Psoas muscle (tissue), 8 donors: ENCODE results near the gene PTGES3L. TPM values are rescaled to one million over a fixed set of nuclear protein-coding genes. Genes with fewer than 3 reads are reported as not detected.
A peak's percentile ranks its signal among the peaks of the same experiment; 100 is the strongest.
"Not testable (repeated sequence)": the region's sequence is repeated elsewhere in the genome, so short reads cannot be mapped to it uniquely, and the experiment has no call there.

Source experiments
- ATAC-seq, 4 donors: fragments of 200-7000 bp; cut with Tn5 transposase; one replicate each; pipeline ENCODE4 v1.9.1; 2020; ENCODE audit warnings: moderate library complexity in 3 of 4, mild to moderate bottlenecking in 2 of 4
- DNase-seq, 2 donors: peaks; one replicate each; pipeline ENCODE4 v3.0.0-alpha.2; 2020
- H3K27ac ChIP-seq: fragments of 200-600 bp; one replicate; pipeline ENCODE4 v1.8.0; 2022
- H3K27me3 ChIP-seq, 3 donors: fragments of 200-600 bp in 1 of 3; one replicate each; pipeline versions ENCODE4 v1.6.1 to v1.8.0; 2013 to 2022; ENCODE audit warnings: low read length in 2 of 3, mild to moderate bottlenecking in 2 of 3, moderate library complexity in 1 of 3; ENCODE audit not compliant: insufficient read depth in 3 of 3
- H3K36me3 ChIP-seq, 2 donors: fragments of 200-600 bp in 1 of 2; one replicate each; pipeline versions ENCODE4 v1.6.1 to v1.8.0; 2013 to 2022; ENCODE audit warnings: low read depth in 1 of 2, mild to moderate bottlenecking in 1 of 2, moderate library complexity in 1 of 2; ENCODE audit not compliant: insufficient read depth in 1 of 2
- H3K4me1 ChIP-seq: fragments of 200-600 bp; one replicate; pipeline ENCODE4 v1.8.0; 2022
- H3K4me3 ChIP-seq: fragments of 200-600 bp; one replicate; pipeline ENCODE4 v1.8.0; 2022; ENCODE audit warnings: mild to moderate bottlenecking
- H3K9me3 ChIP-seq: fragments of 200-600 bp; one replicate; pipeline ENCODE4 v1.8.0; 2022
- CTCF ChIP-seq: fragments of 200-600 bp; IDR thresholded peaks from one replicate; pipeline ENCODE4 v1.8.0; 2022; ENCODE audit warnings: antibody characterized with exemption
- WGBS, 3 donors: extraction: QIAGEN DNeasy Blood & Tissue Kit; methylation state at CpG; one replicate each; pipeline versions ENCODE4 v1.1.6 to v1.1.7; 2013; 5-methylcytosine and 5-hydroxymethylcytosine counted together
- intact Hi-C, 2 donors: fragments of 100-400 bp; cut with DNase I; formaldehyde crosslinking; loops; one replicate each; pipeline versions ENCODE4 v1.11.0 to v1.14.2; 2022
- polyA plus RNA-seq, 3 donors: library from polyadenylated mRNA; stranded (reverse); fragments of 200-250 nt; gene quantifications; one replicate each; pipeline ENCODE4 v1.2.3, GENCODE V29; 2013
- total RNA-seq, 4 donors: library from RNA; stranded (reverse); fragmentation: NEBNext Ultra II Directional in 2 of 4; extraction: Animal tissue kit (Norgen Biotek cat#: 25700) in 2 of 4; gene quantifications; one replicate each; pipeline versions ENCODE4 v1.2.1 to v1.2.4, GENCODE V29; 2021 to 2023
- donor health status: healthy with polysubstance abuse.
- donor health status: DM: no; HTN: no; CAD: no; lungs with moderate emphysema.
- donor health status: Bipolar disorder and iron deficiency.
- donor health status: healthy.
- donor health status: DM: yes; HTN: yes; CAD: no.
- donor health status: DM: no; HTN: no; CAD: no.
- donor health status: DM: no; HTN: no; CAD: no.
- donor health status: DM: yes; HTN: yes; CAD: no.

PTGES3L gene
- total and polyA plus RNA-seq, 7 donors: 43.7 to 66.0 (median 48.7) TPM

GRCh38 chr17:42997984-42998938 is 18.4 kb upstream of the PTGES3L start, which contains the start of gene RPL27:
Gene RPL27, plus strand, starts transcription at chr17:42998419. Its CDS starts 332 bp downstream, at chr17:42998751.
- Histone ChIP-seq H3K36me3 (peaks cover 4 to 55% of the 10 kb centered on the region in 2 donors), H3K27ac (peak within 1 kb of the TSS; percentile 96), H3K27me3 (no peaks in the 10 kb centered on the region), H3K4me3 (peak within 1 kb of the TSS; percentile 93), H3K4me1 (peaks cover 21% of the 10 kb centered on the region), H3K9me3 (no peaks in the 10 kb centered on the region)
- DNase-seq: peak; percentile 98 to 99
- peak; percentile 93 for TF ChIP-seq CTCF
- 0 to 1% (median 0%) methylated on average over 49 of the region's 49 CpGs for WGBS, 3 donors
- intact Hi-C loops: loop anchor here in 1 of 2 donors (1.0 kb wide), 1 partner anchor 17 kb away; no protein-coding TSS in a partner anchor
- peak; percentile 97 to 98 (median 98) for ATAC-seq

- Histone ChIP-seq H3K36me3 (peaks cover 6 to 55% of the 10 kb centered on the region in 2 donors), H3K4me1 (peaks cover 21% of the 10 kb centered on the region), H3K27me3 (no peaks in the 10 kb centered on the region), H3K9me3 (no peaks in the 10 kb centered on the region), H3K4me3 (peak overlapping the region; percentile 93), H3K27ac (peak overlapping the region; percentile 96)
- peak in 2 of 4 donors; percentile 5 to 6 for ATAC-seq
- no peak for TF ChIP-seq CTCF
- no peak for DNase-seq
- intact Hi-C loops: no loop called here
- WGBS, 3 donors: 23 to 29% (median 24%) methylated on average over 5 of the region's 5 CpGs
Observed at GRCh38 chr17:42997390-42997983, 17.6 kb upstream of the PTGES3L start.

- H3K27ac ChIP-seq, intact Hi-C loops, H3K4me1 ChIP-seq, H3K27me3 ChIP-seq, ATAC-seq, H3K4me3 ChIP-seq, DNase-seq, H3K9me3 ChIP-seq: not testable (repeated sequence)
- 83 to 86% (median 84%) methylated on average over 10 of the region's 10 CpGs for WGBS, 3 donors
- H3K36me3 ChIP-seq: peaks cover 11 to 58% of the 10 kb centered on the region in 2 donors
Observed at GRCh38 chr17:42993913-42994312, 14.0 kb upstream of the PTGES3L start.

GRCh38 chr17:42992872-42993271 is 13.0 kb upstream of the PTGES3L start:
- TF ChIP-seq CTCF: no peak
- no peak for ATAC-seq
- no peaks in the 10 kb centered on the region for H3K4me1 ChIP-seq
- H3K36me3 ChIP-seq: peaks cover 11 to 68% of the 10 kb centered on the region in 2 donors
- H3K9me3 ChIP-seq: no peaks in the 10 kb centered on the region
- no peak overlapping the region for H3K4me3 ChIP-seq
- no peak for DNase-seq
- 77 to 90% (median 79%) methylated on average over 5 of the region's 5 CpGs for WGBS, 3 donors
- H3K27ac ChIP-seq: no peak overlapping the region
- intact Hi-C loops: no loop called here
- no peaks in the 10 kb centered on the region for H3K27me3 ChIP-seq

- peak in 1 of 4 donors; percentile 18 for ATAC-seq
- Histone ChIP-seq H3K27me3 (no peaks in the 10 kb centered on the region), H3K4me3 (no peak overlapping the region), H3K36me3 (peaks cover 14 to 82% of the 10 kb centered on the region in 2 donors), H3K27ac (no peak overlapping the region), H3K4me1 (no peaks in the 10 kb centered on the region), H3K9me3 (no peaks in the 10 kb centered on the region)
- no peak for TF ChIP-seq CTCF
- no peak for DNase-seq
- intact Hi-C loops: no loop called here
- WGBS, 3 donors: 94 to 97% (median 96%) methylated on average over 6 of the region's 6 CpGs
Observed at GRCh38 chr17:42991471-42991870, 11.6 kb upstream of the PTGES3L start.
